ENCODE measurements around the gene RFWD3. TPM values are rescaled to one million over a fixed set of nuclear protein-coding genes. Genes with fewer than 3 reads are reported as not detected.
A peak's percentile ranks its signal among the peaks of the same experiment; 100 is the strongest.

Gene RFWD3
- total and polyA plus RNA-seq, 12 donors = 1.8 to 10.2 (median 5.6) TPM

DNA sequence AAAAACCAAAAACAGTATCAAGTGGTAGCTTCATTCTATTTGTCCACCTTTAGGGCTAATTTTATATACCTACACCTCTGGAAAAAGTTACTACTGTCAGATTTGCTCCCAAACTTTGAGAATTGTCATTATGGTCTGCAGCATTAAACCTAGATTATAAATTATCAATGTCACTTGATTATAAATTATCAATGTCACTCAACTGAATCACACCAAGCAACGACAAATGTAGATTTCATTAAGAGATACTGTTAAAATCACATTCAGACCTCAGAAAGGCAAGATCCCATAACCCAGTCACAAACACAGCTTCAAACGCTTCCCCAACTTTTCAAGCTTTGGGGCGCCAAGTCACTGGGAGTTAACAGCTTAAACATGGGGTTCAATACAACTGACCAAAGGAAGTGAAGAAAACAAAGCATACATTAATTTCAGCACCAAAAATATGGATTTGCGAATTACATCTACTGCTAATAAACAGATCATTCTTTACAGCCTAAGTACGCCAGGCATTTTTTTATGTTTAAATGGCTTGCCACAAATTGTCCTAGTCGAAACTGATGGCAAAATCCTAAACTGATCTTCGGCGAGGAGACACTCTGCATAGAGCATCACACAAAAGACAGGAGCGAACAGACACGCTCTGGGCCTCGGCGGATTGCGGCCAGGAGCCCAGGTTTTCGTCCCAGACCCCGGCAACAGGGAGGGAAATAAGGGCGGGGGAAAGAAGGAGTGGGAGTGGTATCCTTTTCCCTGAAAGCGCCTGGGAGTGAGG lies 60.7 kb downstream of the RFWD3 start:
- TF ChIP-seq, protein P1, sequence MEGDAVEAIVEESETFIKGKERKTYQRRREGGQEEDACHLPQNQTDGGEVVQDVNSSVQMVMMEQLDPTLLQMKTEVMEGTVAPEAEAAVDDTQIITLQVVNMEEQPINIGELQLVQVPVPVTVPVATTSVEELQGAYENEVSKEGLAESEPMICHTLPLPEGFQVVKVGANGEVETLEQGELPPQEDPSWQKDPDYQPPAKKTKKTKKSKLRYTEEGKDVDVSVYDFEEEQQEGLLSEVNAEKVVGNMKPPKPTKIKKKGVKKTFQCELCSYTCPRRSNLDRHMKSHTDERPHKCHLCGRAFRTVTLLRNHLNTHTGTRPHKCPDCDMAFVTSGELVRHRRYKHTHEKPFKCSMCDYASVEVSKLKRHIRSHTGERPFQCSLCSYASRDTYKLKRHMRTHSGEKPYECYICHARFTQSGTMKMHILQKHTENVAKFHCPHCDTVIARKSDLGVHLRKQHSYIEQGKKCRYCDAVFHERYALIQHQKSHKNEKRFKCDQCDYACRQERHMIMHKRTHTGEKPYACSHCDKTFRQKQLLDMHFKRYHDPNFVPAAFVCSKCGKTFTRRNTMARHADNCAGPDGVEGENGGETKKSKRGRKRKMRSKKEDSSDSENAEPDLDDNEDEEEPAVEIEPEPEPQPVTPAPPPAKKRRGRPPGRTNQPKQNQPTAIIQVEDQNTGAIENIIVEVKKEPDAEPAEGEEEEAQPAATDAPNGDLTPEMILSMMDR (IDR thresholded peaks at IDR 0.05) = no peak
- no peaks in the 10 kb centered on the region for H3K27me3 ChIP-seq
- H3K4me3 ChIP-seq = peak overlapping the region; percentile 80 to 100 (median 96)
- DNase-seq (no peak), ATAC-seq (peak in 5 of 8 donors; percentile 6 to 31 (median 18))
- peak overlapping the region; percentile 85 to 98 (median 96) for H3K27ac ChIP-seq
- intact Hi-C loops (cut with DNase I) = loop anchor here in 5 of 10 donors (5.0 to 10.0 kb wide), 3 partner anchors 101 to 121 kb away; no protein-coding TSS in a partner anchor
- H3K4me1 ChIP-seq = peaks cover 0 to 61% (median 46%) of the 10 kb centered on the region in 9 donors
- 3 to 5% methylated on average over 17 of the region's 17 CpGs for WGBS, 2 donors
- H3K36me3 ChIP-seq = no peaks in the 10 kb centered on the region
- H3K9me3 ChIP-seq = no peaks in the 10 kb centered on the region

DNA sequence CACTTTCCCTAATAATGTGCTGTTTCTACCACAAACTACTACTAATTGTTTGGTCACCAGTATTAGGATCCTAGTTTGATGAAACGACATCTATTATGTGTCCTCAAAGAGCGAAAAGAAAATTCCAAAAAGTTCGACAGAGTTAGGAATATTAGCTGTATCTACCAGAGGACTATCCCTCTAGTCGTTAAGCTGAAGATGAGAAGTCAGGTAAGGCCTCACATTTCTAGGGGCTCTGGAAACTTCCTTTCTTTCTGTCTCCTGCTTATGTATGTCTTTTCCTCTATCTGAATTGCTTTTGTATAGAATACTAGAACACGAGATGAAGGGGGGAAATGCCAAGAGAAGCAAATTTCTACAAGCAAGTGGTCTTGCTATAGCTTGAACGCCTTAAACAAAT lies 61.3 kb downstream of the RFWD3 start:
- no peak for ATAC-seq
- 44 to 45% methylated on average over 6 of the region's 6 CpGs for WGBS, 2 donors
- H3K27ac ChIP-seq = peak overlapping the region in 4 of 10 donors; percentile 44 to 98 (median 96)
- TF ChIP-seq, protein P1 (IDR thresholded peaks at IDR 0.05) = no peak
- intact Hi-C loops (cut with DNase I) = loop anchor here in 5 of 10 donors (5.0 to 10.0 kb wide), 3 partner anchors 101 to 121 kb away; no protein-coding TSS in a partner anchor
- no peaks in the 10 kb centered on the region for H3K9me3 ChIP-seq
- peak overlapping the region in 9 of 10 donors; percentile 80 to 100 (median 97) for H3K4me3 ChIP-seq
- H3K4me1 ChIP-seq = peaks cover 0 to 67% (median 52%) of the 10 kb centered on the region in 9 donors
- H3K36me3 ChIP-seq = no peaks in the 10 kb centered on the region
- no peaks in the 10 kb centered on the region for H3K27me3 ChIP-seq
- no peak for DNase-seq

DNA sequence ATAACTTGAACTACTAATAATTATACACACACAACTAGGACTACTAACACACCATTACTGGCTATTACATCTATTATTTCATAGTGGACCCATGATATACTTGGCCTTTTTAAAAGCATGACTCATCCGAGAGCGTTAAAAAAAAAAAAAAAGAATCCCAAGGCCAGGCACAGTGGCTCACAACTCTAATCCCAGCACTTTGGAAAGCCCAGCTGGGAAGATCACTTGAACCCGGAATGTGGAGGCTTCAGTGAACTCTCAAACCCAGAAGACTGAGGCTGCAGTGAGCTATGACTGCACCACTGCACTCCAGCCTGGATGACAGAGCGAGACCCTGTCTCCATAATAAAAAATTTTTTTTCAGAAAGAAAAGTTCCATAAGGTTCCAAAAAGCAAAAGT lies 62.8 kb downstream of the RFWD3 start:
- peak in 1 of 8 donors; percentile 25 for ATAC-seq
- H3K27me3 ChIP-seq = no peaks in the 10 kb centered on the region
- DNase-seq = no peak
- H3K4me1 ChIP-seq = peaks cover 0 to 70% (median 52%) of the 10 kb centered on the region in 9 donors
- H3K36me3 ChIP-seq = peaks cover 0 to 3% (median 0%) of the 10 kb centered on the region in 9 donors
- WGBS, 2 donors = 53 to 57% methylated on average over 4 of the region's 4 CpGs
- intact Hi-C loops (cut with DNase I) = loop anchor here in 3 of 10 donors (10.0 kb wide), 2 partner anchors 99 to 119 kb away; no protein-coding TSS in a partner anchor
- H3K9me3 ChIP-seq = no peaks in the 10 kb centered on the region
- H3K4me3 ChIP-seq = no peak overlapping the region
- TF ChIP-seq, protein P1 (IDR thresholded peaks at IDR 0.05) = no peak
- peak overlapping the region in 3 of 10 donors; percentile 2 to 32 (median 12) for H3K27ac ChIP-seq

DNA sequence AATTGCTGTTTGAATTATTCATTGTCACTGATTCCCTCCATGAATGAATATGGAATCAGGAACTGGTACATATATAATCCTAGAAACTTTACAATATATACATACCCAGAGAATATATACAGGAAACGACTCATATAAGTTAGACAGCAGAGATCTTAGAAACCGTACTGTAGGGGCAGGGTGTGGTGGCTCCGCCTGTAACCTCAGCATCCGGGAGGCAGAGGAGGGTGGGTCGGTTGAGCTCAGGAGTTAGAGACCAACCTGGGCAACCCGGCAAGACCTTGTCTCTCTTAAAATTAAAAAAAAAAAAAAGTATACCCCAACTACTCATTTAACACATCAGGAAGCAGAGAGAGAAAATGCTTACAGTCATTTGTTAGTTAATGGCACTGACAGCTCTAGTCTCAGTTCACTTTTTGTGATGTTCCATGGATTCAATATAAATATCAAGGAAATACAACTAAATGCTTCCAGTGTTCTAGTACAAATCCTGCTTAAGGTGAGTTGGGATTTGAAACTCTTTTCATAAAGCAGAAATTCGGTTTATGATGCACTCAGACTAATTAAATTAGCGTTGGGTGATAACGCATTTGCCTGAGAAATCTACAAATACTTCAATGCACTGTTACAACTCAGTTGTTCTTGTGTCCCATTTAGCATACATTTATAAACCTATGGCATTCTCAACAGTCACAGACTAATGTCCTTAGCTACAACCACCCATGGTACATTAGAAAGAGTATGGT lies 65.4 kb downstream of the RFWD3 start:
- TF ChIP-seq, protein P1 (IDR thresholded peaks at IDR 0.05) = no peak
- no peak for DNase-seq

More for the DNA sequence above, 65.4 kb downstream of the RFWD3 start:
- H3K27me3 ChIP-seq = no peaks in the 10 kb centered on the region
- no peaks in the 10 kb centered on the region for H3K9me3 ChIP-seq
- intact Hi-C loops (cut with DNase I) = loop anchor here in 3 of 10 donors (10.0 kb wide), 2 partner anchors 96 to 116 kb away; no protein-coding TSS in a partner anchor
- H3K4me1 ChIP-seq = peaks cover 0 to 61% (median 46%) of the 10 kb centered on the region in 9 donors
- 60 to 63% methylated on average over 9 of the region's 9 CpGs for WGBS, 2 donors
- peak overlapping the region in 1 of 10 donors; percentile 49 for H3K27ac ChIP-seq
- no peak overlapping the region for H3K4me3 ChIP-seq
- no peak for ATAC-seq
- H3K36me3 ChIP-seq = peaks cover 0 to 21% (median 9%) of the 10 kb centered on the region in 9 donors

Data from heart right ventricle (tissue), 16 donors.